ENCODE data around the gene SYNC.

The SYNC gene

DNA sequence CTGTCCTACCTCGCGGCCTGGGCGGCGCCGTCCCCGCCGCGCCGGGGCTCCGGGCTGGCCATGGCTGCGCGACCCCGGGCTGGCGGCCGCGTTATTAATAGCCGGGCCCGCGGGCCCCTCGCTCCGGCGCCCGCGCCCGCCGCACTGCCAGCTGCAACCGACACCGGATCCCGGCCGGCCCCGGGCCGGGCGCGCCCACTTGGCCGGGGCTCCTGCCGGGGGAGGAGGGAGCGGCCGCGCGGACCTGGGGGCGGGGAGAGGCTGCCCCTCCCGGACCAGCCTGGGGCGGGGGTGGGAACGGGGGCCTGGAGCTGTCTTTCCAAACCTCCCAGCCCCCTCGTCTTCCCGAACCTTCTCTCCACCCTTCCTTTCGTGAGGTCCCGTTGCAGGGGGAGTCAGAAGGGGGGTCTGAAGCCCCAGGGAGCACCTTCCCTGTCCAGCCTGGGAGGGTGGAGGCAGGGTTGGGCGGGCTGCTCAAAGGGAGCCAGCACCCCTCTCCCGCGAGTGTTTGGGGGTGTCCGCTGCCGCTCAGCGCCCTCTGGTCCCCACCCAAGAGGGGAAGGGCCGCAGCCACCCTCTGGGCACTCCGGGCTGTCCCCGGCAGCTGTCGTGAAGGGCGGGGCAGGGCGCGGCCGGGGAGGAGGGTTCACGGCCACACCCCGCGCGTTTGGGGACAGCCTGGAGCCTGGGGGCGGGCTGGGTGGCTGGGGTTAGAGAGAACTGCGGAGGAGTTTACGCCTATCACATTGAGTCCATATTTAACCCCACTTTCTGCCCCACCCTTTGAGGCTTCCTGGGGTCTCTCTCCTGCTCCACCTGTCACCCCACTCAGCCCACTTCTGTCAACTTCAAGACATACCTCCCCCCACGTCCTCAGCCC is at the start of gene SYNC:
Gene SYNC, minus strand, starts transcription at position 172 of the 880 bp plus-strand sequence. Its CDS starts 110 bp downstream, at position 62.
- DNase-seq: no peak

DNA sequence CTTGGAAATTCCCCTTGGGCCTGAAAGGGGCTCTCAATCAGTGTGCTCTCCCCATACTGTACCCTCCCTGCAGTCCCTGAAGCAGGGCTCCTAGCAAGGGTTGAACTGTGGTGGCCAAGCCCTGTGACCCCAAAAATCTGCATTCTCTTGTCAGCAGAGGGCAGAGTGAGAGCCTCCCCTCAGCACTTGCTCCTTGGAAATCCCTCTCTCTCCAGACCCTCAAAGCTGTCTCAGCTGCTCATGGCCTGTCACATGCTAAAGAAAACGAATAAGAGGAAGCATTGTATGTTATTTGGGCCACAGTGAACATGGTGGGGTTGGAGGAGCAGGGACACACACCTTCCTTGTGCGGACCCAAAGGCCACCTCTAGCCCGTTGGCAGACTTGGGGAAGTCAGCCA is 47.2 kb upstream of the SYNC start:
- DNase-seq: no peak

DNA sequence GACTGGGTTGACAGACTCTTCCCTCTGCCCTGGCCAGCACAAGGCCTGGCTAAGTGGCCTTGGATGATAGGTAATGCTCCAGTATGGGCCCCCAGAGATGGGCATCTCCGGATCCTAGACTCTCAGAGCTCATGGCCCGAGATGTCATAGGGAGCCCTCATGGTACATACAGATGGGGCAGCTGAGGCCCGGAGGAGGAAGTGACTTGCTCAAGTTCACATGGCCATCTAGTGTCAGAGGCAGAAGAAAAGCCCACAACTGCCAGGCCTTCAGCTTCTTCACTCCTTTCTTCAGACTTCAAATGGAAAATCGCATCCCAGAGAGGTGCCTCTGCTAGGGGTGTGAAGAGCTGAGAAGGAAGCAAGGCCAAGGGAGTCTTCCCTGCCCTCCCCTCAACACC is 46.8 kb upstream of the SYNC start:
- no peak for DNase-seq

DNA sequence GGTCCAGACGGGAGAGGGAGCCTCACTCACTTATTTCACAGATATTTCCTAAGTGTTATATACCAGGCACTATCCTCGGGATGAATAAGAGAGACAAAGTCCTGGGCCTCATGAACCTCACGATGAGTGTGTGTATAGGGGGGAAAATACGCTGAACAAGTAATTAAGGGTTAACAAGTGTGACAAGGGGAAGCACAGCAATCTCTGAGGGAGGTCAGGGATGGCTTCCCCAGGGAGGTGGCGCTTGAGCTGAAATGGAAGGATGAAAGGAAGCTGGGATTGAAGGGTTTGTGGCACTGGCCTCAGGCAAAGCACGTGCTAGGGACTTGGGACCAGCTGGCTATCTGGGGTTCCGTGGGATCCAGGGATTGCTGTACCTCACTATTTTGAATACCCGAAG is 46.4 kb upstream of the SYNC start:
- DNase-seq: no peak

DNA sequence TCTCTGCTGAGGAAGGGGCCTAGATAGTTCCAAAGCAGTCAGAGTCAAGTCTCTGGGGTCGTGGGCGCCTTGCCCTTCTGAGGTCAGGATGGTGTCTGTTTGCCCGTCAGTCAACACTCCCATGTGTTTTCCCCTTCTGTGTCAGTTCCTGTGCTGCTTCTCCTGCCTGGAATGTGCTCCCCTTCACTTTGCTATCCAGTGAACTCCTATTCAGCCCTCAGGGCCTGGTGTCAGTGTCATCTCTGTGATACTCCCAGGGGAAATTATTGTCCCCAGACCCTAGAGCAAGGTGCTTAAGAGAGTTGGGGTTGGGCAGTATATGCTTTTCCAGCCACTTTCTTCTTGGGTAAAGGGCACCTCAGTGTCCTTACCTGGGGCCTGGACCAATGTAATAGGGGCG is 45.8 kb upstream of the SYNC start:
- DNase-seq: no peak

DNA sequence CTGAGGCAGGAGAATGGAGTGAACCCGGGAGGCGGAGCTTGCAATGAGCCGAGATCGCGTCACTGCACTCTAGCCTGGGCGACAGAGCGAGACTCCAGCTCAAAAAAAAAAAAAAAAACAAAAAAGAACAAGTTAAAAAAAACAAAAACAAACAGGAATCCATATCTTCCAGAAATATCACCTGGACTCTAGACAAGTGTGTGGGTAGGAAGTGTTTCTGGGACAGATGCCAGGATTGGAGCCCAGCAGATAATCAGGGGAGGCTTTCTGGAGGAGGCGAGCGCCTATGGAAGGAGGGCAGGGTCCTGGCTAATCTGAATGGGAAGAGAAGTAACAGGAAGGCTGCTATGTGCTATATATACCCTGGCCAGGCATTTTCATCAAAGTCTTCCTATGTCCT is 43.6 kb upstream of the SYNC start:
- no peak for DNase-seq

DNA sequence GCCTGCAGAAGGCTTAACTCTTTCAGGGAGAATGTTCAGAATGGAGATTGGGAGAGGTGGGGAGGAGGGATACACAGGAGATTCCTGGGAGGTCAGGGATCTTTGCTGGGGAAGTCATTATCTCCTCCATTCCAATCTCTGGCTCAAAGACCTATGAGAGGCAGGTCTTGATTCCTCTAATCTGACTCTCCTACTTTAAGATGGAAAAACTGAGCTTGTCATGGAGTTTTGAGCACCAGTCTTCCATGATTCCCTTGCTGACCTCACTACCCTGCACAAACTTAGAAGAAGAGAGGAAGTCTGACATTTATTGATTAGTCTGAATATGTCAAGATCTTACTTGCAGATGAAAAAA is 41.5 kb upstream of the SYNC start:
- no peak for DNase-seq

DNA sequence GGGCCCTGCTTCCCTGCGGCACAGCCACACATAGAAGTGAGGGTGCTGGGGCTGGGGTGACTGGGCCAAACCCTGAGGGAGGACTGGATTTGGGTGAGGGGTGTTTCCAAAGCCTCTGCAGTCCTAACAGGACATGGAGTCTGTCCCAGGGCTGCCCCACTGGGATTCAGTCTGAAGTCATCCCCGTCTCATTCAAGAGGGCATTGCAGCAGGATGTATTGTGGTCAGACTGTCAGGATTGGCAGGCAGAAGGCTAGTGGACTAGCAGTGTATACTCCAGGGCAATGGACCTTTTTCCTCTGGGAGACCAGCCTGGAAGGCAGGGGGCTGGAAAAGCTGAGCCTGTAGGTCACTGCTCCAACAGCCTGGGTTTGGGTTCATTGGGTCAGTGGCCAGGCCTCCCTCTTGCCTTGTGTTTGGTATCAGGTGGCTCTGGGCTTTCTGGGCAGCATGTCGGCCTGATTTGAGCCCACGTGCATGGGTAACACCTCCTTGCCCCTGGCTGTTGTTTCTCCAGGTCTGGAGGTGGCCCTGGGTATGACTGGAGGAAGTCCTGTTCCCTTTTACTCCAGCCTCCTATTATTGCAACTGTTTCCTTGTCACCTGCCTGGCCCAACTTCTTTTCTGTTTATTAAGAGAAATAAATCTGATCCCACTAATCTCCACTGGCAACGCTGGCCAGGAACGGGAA is 41.0 kb upstream of the SYNC start:
- no peak for DNase-seq

DNA sequence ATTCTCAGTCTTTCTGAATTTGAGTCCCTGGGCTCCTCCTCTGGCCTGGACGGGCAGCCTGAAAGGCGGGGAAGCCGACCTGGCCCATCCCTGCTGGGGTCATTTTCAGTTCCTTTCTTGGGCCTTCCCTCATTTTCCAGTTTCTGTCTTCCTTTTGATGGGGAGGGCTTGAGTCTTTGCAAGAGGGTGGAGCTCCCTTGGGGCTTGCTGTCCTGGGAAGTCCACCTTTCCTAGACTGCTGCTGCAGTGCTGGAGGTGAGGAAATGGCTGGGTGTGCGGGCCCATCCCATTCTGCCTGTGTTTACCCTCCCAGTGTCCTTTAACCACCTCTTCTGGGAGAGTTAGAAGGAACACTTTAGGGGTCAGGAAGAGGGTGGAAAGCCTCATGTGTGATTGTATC is 40.4 kb upstream of the SYNC start:
- DNase-seq: no peak

DNA sequence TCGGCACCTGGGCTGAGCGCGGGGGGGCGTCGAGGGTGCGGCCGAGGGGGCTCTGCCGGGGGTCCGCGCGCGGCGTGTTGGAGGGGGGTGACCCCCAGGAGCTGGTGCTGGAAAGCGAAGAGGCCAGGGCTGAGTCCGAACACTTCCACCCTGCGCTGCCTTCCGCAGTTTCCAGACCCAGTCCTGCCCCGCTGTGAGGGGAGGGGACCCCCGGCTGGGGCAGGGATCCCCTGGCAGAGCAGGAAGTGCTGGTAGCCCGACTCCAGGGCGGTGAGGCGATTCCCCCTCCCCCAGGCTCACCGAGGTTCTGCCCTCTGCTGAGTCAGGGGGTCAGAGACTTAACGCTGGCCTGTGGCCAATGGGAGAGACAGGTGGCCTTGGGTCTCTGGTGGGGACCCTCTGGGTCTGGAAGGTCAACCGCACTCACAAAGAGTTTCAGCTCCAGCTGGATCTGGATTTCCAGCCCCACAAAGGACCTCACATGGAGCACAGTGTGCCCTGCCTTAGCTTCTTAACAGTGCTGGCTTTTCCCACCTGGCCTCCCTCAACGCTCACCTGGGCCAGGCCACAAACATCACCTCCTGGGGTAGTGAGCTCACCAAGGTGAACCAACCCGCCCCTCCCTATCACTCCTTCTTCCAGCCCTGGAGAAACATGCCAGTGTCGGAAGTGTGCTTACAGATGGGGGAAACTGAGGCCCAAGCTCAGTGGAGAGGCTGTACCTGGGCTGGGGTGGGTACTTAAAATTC is 39.8 kb upstream of the SYNC start:
- DNase-seq: no peak

DNA sequence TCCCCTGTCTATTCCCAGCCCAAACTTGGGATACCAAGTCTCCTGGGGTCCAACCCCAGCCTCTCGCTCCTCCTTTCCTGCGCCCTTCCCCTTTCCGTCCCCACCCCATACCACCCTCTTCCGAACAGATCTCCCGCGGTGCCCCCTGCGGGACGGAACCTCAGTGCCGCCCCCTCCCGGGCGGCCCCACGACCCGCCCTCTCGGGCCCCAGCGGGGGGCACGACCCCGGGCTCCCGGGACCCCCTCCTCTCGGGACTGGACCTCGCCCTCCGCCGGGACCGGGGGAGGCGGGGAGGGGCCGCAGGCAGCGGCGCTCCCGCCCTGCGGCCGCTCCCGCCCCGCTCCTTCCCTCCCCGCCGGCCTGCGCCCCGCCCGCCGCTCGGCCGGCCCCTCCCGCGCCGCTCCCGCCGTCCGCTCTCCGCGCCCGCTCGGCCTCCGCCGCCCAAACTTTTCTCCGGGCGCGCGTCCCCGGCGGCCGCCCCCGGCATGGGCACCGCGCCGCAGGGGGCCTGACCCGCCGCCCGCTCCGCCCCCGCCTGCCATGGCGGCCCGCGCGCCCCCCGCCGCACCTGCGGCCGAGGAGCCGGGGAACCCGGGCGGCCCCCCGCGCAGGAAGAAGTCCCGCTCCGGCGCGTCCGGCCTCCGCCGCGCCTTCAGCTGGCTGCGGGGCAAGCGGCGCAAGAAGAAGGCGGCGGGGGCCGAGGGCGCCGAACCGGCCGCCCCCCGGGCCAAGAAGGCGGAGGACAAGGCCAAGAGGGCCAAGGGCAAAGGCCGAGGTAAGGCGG is 39.0 kb upstream of the SYNC start:
- peak; percentile 40 for DNase-seq

DNA sequence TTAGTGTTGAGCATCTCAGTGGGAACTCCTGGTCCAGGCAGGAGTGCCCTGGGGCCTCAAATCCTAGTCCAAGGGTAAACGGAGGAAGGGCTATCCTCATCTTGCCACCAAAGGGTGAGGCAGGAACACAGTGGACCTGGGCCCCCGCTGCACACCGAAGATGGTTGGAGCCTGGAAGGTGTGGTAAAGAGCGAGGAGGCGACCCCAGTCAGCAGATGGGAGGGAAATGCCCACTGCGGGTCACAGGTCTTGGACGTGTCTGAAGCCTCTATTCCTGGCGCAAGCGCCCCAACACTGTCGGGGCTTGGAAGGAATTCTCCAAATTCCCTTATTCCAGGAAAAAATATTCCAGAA is 38.5 kb upstream of the SYNC start:
- DNase-seq: no peak

DNA sequence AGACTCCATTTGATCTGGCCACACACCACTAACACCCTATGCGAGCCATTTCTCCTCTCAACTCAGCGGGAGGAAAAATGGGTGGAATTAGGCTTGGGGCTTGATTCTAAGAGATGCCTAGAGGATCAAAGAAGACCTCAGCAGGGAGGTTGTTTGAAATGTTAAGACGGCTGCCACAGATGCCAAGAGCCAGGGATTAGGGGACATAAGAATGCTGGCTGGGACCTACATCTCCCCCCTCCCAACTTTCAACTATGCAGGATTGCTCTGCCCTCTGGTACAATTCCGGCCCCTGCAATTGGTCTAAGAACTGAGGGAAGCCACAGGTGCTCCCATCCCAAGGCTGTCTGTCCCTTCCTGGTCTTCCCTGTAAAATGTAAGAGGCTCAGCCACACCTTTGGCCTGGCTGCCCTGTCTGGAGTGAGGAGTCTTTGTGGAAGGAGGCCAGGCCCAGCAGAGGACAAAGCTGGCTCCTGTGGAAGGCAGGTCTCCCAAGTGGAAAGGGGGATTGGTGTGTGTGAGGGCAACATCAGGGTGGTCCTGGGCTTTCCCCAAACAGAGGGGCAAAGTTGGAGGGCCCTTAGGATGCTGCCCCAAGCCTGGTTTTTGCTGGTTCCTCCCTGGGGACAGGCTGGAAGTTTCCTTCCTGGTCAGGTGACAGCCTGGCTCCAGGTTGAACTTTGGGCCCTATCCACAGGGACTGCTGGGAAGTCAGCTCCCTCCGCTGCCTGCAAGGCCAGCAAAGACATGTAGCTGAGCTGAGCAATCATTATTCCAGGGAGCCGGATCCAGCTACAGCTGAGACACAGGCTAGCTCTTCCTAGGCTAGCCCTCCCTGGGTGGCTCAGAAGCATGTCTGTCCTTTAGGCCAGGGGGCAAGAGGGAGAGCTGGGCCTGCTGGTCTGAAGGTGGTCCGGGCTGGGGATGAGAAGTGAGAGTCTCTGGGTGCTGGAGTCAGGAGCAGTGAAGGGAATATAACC is 34.5 kb upstream of the SYNC start:
- no peak for DNase-seq

DNA sequence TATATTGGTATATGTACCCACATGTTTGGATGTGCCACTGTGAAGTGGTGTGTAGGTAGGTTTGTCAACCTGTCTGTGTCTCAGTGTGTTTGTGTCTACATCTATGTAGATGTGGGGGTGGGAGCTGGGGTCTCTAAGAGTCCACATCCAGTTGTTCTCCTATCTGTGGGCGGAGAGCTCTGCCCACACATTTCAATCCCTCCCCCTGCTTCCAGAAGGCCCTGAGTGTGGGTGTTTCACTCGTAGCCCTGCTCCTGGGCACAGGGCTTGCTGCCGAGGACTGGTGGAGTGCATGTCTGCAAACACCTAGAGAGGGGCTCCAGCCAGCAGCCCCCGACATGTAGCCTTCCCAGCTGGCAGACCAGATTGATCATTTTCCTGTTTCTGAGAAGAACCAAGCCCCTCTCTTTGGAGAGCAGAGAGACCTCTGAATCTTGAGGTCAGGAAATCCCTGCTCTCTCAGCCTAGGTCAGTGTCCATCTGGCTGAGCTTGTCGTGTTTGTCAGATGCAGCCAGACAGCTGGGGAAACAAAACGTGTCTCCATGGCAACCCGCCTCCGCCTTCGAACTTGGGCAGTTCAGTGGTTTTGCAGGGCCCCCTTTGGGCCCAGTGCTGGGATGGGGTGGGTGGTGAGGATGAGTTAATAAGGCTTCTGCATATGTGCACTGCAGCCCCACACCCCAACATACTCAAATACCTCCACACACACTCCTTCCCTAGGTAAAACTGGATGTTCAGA is 31.2 kb upstream of the SYNC start:
- no peak for DNase-seq

DNA sequence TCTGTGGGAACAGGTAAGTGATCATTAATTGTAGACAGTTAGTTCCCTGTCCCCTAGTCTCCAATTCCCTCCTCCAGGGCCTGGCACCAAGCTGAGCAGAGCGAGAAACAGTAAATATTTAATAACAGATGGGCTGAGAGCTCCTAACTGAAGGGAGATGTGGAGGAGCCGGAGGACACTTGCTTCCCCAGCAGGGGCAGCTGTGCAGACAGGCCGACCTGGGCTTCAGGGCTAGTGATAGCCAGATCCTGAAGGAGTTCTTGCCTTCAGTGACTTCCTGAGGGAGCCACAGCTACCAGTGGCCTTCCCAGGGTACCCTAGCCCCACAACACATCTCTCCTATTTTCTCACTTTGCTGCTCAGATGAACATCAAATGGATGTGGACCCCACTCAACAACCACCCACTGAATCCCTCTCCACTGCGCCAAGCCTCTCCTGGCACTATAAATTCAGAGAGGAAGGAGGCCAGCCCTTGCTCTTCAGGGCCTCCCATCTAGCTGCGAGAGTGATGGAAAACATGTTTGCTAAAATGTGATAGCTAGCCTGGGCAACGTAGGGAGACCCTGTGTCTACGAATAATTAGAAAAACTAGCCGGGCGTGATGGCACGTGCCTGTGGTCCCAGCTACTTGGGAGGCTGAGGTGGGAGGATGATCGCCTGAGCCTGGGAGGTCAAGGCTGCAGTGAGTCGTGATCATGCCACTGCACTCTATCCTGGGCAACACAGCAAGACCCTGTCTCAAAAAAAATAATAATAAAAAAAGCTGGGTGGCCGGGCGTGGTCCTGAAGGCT is 26.9 kb upstream of the SYNC start:
- DNase-seq: no peak

DNA sequence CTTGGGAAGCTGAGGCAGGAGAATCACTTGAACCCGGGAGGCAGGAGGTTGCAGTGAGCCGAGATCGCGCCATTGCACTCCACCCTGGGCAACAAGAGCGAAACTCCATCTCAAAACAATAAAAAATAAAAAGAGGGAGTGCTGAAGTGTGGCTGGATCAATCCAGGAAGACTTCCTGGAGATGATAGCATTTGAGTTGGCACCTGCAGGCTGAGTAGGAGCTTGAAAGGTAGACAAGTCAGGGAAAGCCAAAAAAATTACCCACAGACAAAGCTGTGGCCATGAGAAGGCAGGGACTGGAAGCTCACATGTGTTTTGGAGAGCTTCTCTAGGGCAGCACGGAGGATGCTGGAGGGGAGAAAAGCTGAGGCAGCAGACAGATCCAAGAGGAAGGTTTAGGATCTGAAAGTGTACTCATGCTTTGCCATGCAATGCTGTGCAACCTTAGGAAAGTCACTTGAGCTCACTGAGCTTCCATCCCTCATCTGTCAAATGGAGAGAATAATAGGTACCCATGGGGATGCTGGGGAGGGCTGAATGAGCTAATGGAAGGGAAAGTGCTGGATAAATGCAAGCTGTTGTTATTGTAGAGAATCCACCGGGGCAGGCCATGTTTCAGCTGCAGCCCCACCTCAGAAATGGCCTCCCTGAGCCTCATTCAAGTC is 26.0 kb upstream of the SYNC start:
- DNase-seq: no peak

DNA sequence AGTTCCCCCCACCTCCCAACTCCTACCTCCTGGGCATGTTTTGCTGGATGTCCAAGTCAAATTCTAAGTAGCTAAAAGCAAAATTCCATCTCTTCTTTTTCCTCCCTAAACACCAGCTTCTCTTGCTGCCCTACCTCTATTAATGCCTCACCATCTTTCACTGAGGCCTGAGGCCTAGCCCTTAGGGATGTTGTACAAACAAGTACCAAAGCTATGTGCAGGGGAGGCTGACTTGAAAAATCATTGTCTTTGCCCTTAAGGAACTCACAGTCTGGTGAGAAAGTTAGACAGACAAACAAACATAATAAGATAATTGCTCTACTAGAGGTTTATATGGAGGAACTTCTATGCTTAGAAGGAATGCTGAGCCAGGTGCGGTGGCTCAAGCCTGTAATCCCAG is 25.3 kb upstream of the SYNC start:
- no peak for DNase-seq

DNA sequence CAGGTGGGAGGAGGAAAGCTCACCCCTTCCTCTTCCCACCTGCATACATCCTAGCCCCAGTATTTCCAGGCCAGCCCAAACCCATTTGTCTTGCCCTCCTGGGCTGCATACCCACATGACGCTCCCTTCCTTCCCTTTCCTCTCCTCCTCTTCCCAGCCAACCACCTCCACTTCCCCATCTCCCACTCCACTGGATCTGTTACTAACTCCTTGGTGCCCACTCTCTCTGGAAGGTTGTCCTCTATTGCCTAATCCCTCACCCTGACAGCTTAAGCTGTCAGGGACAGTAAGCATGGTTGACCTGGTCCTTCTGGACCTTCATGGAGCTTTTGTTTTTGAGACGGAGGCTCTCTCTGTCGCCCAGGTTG is 23.0 kb upstream of the SYNC start:
- DNase-seq: no peak

DNA sequence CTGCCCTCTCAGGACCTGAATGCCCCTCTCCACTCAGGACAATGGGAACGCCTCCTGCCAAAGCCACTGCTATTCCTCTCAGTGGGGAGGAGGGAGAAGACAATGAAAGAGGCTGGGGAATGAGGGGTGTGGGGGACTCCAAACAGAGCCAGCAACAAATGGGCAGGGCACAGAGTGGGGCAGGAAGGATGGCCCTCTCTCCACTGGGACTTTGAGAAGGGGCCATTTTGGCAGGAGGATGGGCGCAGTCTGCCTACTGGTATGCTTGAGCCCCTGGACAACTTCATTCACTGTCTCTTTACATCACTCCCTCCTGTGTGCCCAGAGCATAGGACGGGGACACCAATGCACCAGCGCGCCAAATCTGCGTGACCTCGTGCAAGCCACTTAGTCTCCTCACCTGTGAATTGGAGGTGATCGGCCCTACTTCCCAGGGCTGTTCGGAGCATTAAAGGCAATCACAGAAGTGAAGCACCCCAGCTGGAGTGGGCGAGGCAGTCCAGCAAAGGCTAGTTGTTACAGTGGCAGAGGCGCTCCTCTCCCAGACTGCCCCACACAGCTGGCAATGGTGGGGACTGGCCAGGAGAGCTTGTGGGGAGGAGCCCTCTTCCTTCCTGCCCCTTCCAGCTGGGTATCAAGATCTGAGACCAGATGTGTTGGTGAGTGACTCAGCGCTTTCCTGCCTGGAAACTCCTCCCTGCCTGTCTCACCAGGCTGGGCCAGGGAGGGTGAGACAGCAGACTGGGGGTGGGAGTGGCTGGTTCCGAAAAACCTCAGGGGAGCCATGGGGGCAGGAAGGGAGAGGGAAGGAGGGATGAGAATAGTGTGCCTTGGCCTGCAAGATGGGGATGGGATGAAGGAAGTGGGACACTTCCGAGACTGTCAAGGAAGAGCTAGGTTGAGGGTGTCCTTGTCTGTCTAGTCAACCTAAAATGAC is 22.4 kb upstream of the SYNC start:
- peak; percentile 86 for DNase-seq
